ENCODE measurements around the gene PABPN1.
"Not testable (repeated sequence)": the region's sequence is repeated elsewhere in the genome, so short reads cannot be mapped to it uniquely, and the experiment has no call there.

The PABPN1 gene, protein sequence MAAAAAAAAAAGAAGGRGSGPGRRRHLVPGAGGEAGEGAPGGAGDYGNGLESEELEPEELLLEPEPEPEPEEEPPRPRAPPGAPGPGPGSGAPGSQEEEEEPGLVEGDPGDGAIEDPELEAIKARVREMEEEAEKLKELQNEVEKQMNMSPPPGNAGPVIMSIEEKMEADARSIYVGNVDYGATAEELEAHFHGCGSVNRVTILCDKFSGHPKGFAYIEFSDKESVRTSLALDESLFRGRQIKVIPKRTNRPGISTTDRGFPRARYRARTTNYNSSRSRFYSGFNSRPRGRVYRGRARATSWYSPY

GRCh38 chr14:23320584-23321571, at the start of gene PABPN1:
TSS of gene PABPN1 (plus strand) at chr14:23321457. CDS start at chr14:23321470, 13 bp downstream.
- TF ChIP-seq CTCF (conservative IDR thresholded peaks at IDR 0.05) (no peak), ZFX (IDR thresholded peaks at IDR 0.05) (no peak)

GRCh38 chr14:23275412-23275811, 45.8 kb upstream of the PABPN1 start:
- no peak overlapping the region for H3K27ac ChIP-seq
- TF ChIP-seq ZFX (IDR thresholded peaks at IDR 0.05): no peak
- no peak for TF ChIP-seq CTCF (conservative IDR thresholded peaks at IDR 0.05)

More at GRCh38 chr14:23320584-23321571, at the start of gene PABPN1:
- H3K27ac ChIP-seq: peak within 1 kb of the TSS; percentile 87

DNA sequence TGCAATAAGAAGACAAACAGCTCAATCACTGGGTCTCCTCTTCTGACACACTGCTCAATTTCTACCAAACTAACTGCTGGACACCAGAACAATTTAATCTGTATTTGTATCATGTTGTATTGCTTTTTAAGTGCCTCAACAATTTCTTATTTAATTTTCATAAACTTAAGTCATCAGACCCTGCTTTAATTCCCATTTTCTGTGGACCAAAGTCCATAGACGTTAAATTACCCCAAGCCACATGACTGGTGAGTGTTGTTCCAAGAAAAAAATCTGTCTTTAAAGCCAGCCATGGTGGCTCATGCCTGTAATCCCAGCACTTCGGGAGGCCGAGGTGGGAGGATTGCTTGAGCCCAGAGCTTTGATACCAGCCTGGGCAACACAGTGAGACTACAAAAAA, 44.1 kb upstream of the PABPN1 start:
- H3K27ac ChIP-seq: no peak overlapping the region
- TF ChIP-seq ZFX (IDR thresholded peaks at IDR 0.05) (no peak), CTCF (conservative IDR thresholded peaks at IDR 0.05) (no peak)

GRCh38 chr14:23277928-23278327, 43.3 kb upstream of the PABPN1 start:
- not testable (repeated sequence) for H3K27ac ChIP-seq

DNA sequence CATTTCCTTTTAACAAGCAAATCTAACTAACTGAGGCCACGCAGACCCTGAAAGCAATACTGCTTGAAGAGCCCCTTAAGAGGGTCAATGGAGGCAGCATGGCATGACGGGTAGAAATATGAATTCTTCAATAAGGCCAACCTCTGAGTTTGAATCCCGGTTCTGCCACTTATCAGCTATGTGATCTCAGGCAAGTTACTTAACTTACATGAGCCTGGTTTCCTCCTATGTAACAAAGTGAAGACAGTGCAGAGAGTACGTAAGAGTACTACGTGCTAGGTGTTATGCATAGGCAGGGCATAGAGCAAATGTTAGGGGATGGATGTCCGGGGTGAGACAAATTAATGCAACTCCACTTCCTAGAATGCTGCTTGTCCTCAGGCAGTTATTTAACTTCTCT, 40.0 kb upstream of the PABPN1 start:
- H3K27ac ChIP-seq: no peak overlapping the region
- TF ChIP-seq ZFX (IDR thresholded peaks at IDR 0.05) (no peak), CTCF (conservative IDR thresholded peaks at IDR 0.05) (no peak)

DNA sequence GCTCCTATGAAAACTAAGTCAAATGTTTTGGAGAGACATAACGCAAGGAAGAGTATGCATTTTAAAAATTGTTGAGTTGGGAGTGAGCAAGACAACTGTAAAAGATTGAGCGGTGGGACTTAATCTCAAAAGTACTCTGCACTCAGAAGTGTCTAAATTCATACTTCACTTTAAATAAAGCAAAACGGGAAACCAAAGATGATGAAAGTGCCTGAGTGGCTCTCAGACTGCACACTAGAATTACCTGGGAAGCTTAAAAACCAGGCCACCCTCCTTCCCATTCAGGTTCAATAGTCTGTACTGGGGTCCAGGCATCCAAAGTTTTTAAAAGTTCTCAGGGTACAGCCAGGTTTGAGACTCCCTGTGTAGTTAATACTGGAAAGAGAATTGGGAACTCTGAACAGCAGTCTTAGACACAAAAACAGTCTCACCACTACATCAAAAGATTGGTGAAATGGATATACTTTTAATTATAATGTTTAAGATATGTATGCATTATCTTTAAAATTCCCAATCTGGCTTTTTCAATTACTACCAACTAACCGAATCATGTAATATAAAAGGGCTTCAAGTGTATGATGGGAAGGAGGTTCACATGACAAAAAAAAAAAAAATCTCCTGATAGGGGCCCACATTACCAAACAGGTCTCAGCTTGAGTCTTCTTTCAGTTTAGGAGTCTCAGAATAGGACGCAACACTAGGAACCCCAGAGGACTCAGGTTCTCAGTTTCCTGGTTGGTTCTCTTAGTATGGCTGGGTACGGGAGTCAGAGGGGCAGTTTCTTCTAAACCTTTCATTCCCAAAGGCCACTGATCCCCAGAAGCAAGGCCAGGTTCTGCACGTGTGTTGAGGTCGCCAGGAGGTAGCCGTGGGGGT, 36.4 kb upstream of the PABPN1 start:
- H3K27ac ChIP-seq: peak overlapping the region; percentile 90
- no peak for TF ChIP-seq ZFX (IDR thresholded peaks at IDR 0.05)
- no peak for TF ChIP-seq CTCF (conservative IDR thresholded peaks at IDR 0.05)

DNA sequence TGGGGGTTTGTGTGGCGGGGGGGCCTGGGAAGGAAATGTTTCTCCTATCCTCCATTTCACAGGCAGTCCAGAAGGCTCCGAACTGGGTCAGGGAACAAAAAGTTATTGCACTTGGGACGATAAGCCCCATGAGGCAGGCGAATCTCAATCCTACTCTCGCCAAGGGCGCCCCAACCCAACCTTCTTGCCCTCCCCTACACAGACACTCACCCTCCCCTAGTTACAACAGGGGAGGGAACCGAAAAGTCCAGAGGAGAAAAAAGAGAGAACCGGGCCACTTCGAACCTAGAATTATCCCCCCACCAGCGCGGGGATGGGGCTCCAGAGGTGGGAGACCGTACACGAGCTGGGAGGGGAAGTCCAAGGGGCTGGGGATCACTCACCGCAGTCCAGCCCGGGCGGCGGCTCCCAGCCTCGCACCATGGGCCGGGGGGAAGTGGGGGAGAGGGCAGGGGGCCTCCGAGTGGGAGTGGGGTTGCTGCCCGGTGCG, 35.7 kb upstream of the PABPN1 start:
- peak overlapping the region; percentile 90 for H3K27ac ChIP-seq

More for the DNA sequence above, 35.7 kb upstream of the PABPN1 start:
- TF ChIP-seq CTCF (conservative IDR thresholded peaks at IDR 0.05): no peak
- TF ChIP-seq ZFX (IDR thresholded peaks at IDR 0.05): no peak
